Mesothelial cell of epicardium (in vitro differentiated cells): ENCODE data around the gene KRTAP4-8. TPM values are rescaled to one million over a fixed set of nuclear protein-coding genes. Genes with fewer than 3 reads are reported as not detected.
A peak's percentile ranks its signal among the peaks of the same experiment; 100 is the strongest.
"Not testable (repeated sequence)": the region's sequence is repeated elsewhere in the genome, so short reads cannot be mapped to it uniquely, and the experiment has no call there.

Source experiments
- DNase-seq, 2 experiments: peaks; one replicate each; pipeline ENCODE4 v3.0.0; 2021; ENCODE audit warnings: low spot score in 2 of 2; ENCODE audit not compliant: unreplicated experiment in 2 of 2
- H3K27ac Mint-ChIP-seq: 2 replicates; pipeline ENCODE4 v1.8.0; 2021; ENCODE audit warnings: mixed read lengths
- H3K27me3 Mint-ChIP-seq: 2 replicates; pipeline ENCODE4 v1.8.0; 2021; ENCODE audit warnings: low read depth, mixed read lengths
- H3K36me3 Mint-ChIP-seq: 2 replicates; pipeline ENCODE4 v1.8.0; 2021; ENCODE audit warnings: mixed read lengths
- H3K4me1 Mint-ChIP-seq: 2 replicates; pipeline ENCODE4 v1.8.0; 2021; ENCODE audit warnings: mixed read lengths
- H3K4me3 Mint-ChIP-seq: 2 replicates; pipeline ENCODE4 v1.8.0; 2021; ENCODE audit warnings: mild to moderate bottlenecking, moderate library complexity, mixed read lengths
- H3K9me3 Mint-ChIP-seq: 2 replicates; pipeline ENCODE4 v1.8.0; 2021; ENCODE audit warnings: mixed read lengths
- total RNA-seq: library from RNA; stranded (reverse); gene quantifications from 3 replicates; pipeline ENCODE4 v1.2.1, GENCODE V29; 2021
- TF ChIP-seq, protein P1 (sequence below): fragments of 200-600 bp; sonication (generic); IDR thresholded peaks from one replicate; pipeline ENCODE4 v1.5.0; 2021; ENCODE audit warnings: antibody characterized with exemption; ENCODE audit not compliant: unreplicated experiment

KRTAP4-8 gene
- total RNA-seq, 1 donor from 2014 or later: not detected

DNA sequence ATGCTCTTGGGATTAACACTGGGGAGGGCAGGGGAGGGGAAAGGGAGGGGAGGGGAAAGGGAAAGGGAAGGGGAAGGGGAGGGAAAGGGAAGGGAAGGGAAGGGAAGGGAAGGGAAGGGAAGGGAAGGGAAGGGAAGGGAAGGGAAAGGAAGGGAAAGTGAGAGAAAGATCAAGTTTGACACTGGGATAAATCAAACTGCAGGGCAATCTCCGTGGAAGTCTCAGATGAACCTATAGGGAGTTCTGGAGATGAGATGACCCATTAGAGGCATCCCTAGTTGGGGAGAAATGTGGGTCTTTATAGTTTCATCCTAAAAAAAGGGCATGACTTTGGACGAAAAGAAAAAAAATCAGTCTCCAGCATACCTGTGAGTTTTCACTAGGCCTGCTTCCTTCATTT is 23.8 kb upstream of the KRTAP4-8 start:
- DNase-seq: no peak
- TF ChIP-seq, protein P1, sequence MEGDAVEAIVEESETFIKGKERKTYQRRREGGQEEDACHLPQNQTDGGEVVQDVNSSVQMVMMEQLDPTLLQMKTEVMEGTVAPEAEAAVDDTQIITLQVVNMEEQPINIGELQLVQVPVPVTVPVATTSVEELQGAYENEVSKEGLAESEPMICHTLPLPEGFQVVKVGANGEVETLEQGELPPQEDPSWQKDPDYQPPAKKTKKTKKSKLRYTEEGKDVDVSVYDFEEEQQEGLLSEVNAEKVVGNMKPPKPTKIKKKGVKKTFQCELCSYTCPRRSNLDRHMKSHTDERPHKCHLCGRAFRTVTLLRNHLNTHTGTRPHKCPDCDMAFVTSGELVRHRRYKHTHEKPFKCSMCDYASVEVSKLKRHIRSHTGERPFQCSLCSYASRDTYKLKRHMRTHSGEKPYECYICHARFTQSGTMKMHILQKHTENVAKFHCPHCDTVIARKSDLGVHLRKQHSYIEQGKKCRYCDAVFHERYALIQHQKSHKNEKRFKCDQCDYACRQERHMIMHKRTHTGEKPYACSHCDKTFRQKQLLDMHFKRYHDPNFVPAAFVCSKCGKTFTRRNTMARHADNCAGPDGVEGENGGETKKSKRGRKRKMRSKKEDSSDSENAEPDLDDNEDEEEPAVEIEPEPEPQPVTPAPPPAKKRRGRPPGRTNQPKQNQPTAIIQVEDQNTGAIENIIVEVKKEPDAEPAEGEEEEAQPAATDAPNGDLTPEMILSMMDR: no peak
- Mint-ChIP-seq H3K9me3 (peaks cover 10% of the 10 kb centered on the region), H3K27ac (no peak overlapping the region), H3K4me3 (no peak overlapping the region), H3K36me3 (no peaks in the 10 kb centered on the region), H3K4me1 (peaks cover 28% of the 10 kb centered on the region), H3K27me3 (peaks cover 10% of the 10 kb centered on the region)

DNA sequence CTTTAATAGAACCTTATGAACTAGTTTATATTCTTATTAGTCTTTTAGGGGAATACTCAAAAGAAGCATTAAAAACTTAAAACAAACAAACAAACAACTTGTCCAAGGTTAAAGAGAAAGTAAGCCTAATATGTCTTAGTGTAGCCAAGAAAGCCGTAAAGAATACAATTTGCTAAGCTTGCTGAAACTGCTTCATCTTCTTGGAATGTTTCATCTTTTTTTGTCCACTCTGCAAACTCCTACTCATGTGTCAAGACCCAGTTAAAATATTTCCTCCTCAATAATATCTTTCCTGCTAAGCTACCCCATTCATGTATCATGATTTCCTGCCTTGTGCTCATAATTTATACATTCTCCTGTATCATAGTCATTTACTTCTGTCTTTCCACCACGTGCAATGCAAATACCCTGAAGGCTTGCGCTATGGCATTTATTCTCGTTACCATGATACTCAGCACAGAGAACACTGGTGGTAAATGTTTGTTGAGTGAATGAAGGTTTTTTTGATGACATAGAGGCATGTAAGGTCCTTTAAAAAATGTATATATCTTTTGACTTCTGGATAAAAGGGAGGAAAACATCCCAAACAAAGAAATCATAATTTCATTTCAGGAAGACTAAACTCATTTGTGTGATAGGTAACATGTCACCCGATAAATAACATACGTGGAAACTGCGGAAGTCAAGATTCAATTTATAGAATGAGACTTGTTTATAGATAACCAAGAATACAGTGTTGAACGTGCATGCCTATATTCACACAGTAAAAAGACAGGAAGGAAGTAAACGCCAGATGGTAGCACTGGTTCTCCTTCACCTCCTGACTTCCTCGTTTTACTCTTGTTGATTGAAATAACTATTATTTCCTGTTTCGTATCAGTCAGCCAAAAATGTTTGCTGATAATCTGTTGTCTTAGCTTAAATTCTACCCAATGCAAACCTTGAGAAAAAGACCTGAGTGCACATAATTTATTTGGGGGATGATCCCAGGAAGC is 22.1 kb upstream of the KRTAP4-8 start:
- H3K9me3 Mint-ChIP-seq, H3K4me3 Mint-ChIP-seq, H3K36me3 Mint-ChIP-seq, DNase-seq: not testable (repeated sequence)
- Mint-ChIP-seq H3K27me3 (peaks cover 10% of the 10 kb centered on the region), H3K4me1 (peaks cover 44% of the 10 kb centered on the region), H3K27ac (peak overlapping the region; percentile 62)

DNA sequence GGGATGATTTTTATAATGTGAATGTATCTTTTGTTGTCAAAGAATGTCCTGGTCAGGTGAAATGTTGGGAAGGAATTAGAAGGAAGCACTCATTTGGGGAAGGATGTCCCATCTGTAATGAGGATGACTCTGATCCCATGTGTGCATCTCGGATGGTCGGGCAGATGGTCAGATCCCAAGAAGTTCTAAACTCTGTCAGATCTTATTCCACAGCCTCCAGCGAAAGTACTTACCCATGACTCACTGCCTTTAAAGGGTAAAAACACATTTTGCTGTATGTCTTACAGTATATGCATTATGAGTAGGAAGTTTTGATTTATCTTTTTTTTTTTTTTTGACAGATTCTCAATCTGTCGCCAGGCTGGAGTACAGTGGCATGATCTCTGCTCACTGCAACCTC is 20.8 kb upstream of the KRTAP4-8 start:
- Mint-ChIP-seq H3K27me3 (peaks cover 10% of the 10 kb centered on the region), H3K36me3 (no peaks in the 10 kb centered on the region), H3K27ac (no peak overlapping the region), H3K4me1 (peaks cover 37% of the 10 kb centered on the region), H3K9me3 (peaks cover 5% of the 10 kb centered on the region), H3K4me3 (no peak overlapping the region)
- DNase-seq: no peak
- TF ChIP-seq, protein P1: no peak

DNA sequence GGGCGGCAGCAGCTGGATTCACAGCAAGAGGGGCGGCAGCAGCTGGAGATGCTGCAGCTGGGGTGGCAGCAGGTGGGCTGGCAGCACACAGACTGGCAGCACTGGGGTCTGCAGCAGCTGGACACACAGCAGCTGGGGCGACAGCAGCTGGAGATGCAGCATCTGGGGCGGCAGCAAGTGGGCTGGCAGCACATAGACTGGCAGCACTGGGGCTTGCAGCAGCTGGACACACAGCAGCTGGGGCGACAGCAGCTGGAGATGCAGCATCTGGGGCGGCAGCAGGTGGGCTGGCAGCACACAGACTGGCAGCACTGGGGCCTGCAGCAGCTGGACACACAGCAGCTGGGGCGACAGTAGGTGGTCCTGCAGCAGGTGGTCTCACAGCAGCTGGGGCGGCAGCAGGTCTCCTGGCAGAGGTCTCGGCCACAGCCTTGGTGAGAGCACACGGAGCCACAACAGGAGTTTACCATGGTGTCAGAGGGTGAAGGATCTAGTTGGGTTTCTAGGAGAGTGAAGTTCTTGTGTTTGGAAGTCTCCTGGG is 20.0 kb upstream of the KRTAP4-8 start, which contains the start of gene KRTAP4-11:
KRTAP4-11 (minus strand) TSS at position 528 of the 541 bp plus-strand sequence; CDS start at position 470, 58 bp downstream.
- H3K4me1 Mint-ChIP-seq: peaks cover 33% of the 10 kb centered on the region
- not testable (repeated sequence) for H3K4me3 Mint-ChIP-seq, H3K36me3 Mint-ChIP-seq, H3K27ac Mint-ChIP-seq, H3K27me3 Mint-ChIP-seq, H3K9me3 Mint-ChIP-seq, DNase-seq

DNA sequence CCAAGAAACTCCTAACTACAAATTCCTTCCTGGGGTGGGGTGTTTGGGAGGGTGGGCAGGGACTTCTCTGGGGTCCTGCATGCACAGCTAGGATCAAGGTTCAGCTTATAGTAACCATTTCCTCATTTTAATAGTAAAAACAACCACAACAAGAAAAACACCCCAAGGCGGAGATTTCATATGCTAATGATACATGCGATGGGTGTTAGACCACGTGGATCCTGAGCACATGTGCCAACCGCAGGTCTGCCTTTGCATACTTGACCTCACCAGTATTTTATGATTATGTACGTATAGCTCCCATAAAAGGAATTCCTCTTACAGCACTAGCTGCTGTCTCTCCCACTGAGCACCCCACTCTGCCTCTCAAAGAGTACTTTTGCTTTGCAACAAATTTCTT is 18.4 kb upstream of the KRTAP4-8 start:
- H3K27ac Mint-ChIP-seq: no peak overlapping the region
- TF ChIP-seq, protein P1: no peak
- H3K36me3 Mint-ChIP-seq: peaks cover 2% of the 10 kb centered on the region
- no peak overlapping the region for H3K4me3 Mint-ChIP-seq
- peaks cover 6% of the 10 kb centered on the region for H3K27me3 Mint-ChIP-seq
- H3K9me3 Mint-ChIP-seq: peaks cover 10% of the 10 kb centered on the region
- no peak for DNase-seq
- H3K4me1 Mint-ChIP-seq: peaks cover 33% of the 10 kb centered on the region

DNA sequence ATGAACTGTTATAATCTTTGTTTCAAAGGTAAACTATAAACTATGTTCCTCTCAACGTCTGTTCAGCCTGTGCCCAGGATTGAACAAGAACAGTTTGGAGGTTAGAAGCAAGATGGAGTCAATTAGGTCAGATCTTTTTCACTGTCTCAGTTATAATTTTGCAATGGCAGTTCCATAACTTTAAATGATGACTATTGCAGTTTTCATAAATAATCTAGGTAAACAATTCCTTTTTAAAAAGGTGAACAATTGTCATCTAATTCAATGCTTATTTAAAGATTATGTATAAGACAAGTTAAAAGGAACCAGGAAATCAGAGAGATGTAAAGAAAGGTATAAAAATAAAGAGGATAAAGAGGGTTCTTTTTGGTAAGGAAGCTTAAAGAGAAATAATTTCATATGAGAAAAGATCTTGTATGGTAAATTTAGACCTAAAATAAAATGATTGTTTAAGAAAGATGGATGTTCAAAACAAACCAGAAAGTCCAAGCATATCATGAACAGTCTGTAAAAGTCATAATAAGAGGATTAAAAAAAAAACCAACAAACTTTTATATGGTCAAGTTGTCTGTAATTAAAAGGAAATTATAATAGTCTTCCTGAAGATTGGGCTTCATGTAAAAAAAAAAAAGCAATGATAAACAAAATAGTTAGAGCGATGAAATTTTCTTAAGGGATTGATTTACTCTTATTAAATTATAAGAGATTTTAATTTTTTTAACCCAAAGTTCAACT is 13.4 kb upstream of the KRTAP4-8 start:
- H3K4me1 Mint-ChIP-seq: peaks cover 11% of the 10 kb centered on the region
- H3K36me3 Mint-ChIP-seq: peaks cover 4% of the 10 kb centered on the region
- no peak for DNase-seq
- no peaks in the 10 kb centered on the region for H3K27me3 Mint-ChIP-seq
- peaks cover 23% of the 10 kb centered on the region for H3K9me3 Mint-ChIP-seq
- H3K27ac Mint-ChIP-seq: no peak overlapping the region
- TF ChIP-seq, protein P1: no peak
- no peak overlapping the region for H3K4me3 Mint-ChIP-seq

- H3K36me3 Mint-ChIP-seq, DNase-seq, H3K27me3 Mint-ChIP-seq, H3K4me3 Mint-ChIP-seq, H3K27ac Mint-ChIP-seq: not testable (repeated sequence)
- Mint-ChIP-seq H3K9me3 (peaks cover 23% of the 10 kb centered on the region), H3K4me1 (peaks cover 11% of the 10 kb centered on the region)
These were observed 10.9 kb upstream of the KRTAP4-8 start for GRCh38 chr17:41108728-41109386.
